ENCODE measurements around the gene PRKAG2.

PRKAG2 gene

GRCh38 chr7:151735851-151736402 is 141.0 kb downstream of the PRKAG2 start:
- H3K27ac ChIP-seq: peak overlapping the region; percentile 40 to 72
- DNase-seq (ENCODE audit: low spot score): no peak
- H3K4me3 ChIP-seq: peak overlapping the region; percentile 63
- TF ChIP-seq CTCF (IDR thresholded peaks at IDR 0.05): no peak

- no peak for TF ChIP-seq CTCF (IDR thresholded peaks at IDR 0.05)
- H3K4me3 ChIP-seq: peak overlapping the region; percentile 63
- no peak for DNase-seq (ENCODE audit: low spot score)
- H3K27ac ChIP-seq: peak overlapping the region; percentile 40 to 72
These were observed 141.6 kb downstream of the PRKAG2 start for GRCh38 chr7:151735186-151735850.

- no peak overlapping the region for H3K27ac ChIP-seq
- H3K4me3 ChIP-seq: no peak overlapping the region
- TF ChIP-seq CTCF (IDR thresholded peaks at IDR 0.05): no peak
These were observed 143.9 kb downstream of the PRKAG2 start for GRCh38 chr7:151732834-151733592.

GRCh38 chr7:151732292-151732691 is 144.6 kb downstream of the PRKAG2 start:
- Histone ChIP-seq H3K4me3 (no peak overlapping the region), H3K27ac (no peak overlapping the region)
- DNase-seq (ENCODE audit: low spot score): no peak
- no peak for TF ChIP-seq CTCF (IDR thresholded peaks at IDR 0.05)

More at GRCh38 chr7:151732834-151733592, 143.9 kb downstream of the PRKAG2 start:
- DNase-seq (ENCODE audit: low spot score): no peak

- H3K27ac ChIP-seq: no peak overlapping the region
- no peak for DNase-seq (ENCODE audit: low spot score)
- no peak for TF ChIP-seq CTCF (IDR thresholded peaks at IDR 0.05)
These were observed 145.9 kb downstream of the PRKAG2 start for GRCh38 chr7:151731022-151731441.

GRCh38 chr7:151730591-151730990 is 146.3 kb downstream of the PRKAG2 start:
- no peak for TF ChIP-seq CTCF (IDR thresholded peaks at IDR 0.05)
- Histone ChIP-seq H3K27ac (no peak overlapping the region), H3K4me3 (no peak overlapping the region)
- no peak for DNase-seq (ENCODE audit: low spot score)

More at GRCh38 chr7:151731022-151731441, 145.9 kb downstream of the PRKAG2 start:
- no peak overlapping the region for H3K4me3 ChIP-seq

Data from coronary artery (tissue), 2 donors.